A549 (cell line): ENCODE results near the gene AUTS2. TPM values are rescaled to one million over a fixed set of nuclear protein-coding genes. Genes with fewer than 3 reads are reported as not detected.

ENCODE experiments used
- ATAC-seq, 2 experiments: fragments of 200-7000 bp in 1 of 2; fragments of >200 bp in 1 of 2; cut with Nextera tagmentation in 1 of 2; cut with Tn5 transposase in 1 of 2; 3 replicates each; pipeline versions ENCODE4 v1.8.0 to v1.9.1; 2018 to 2020; ENCODE audit warnings: mild to moderate bottlenecking in 1 of 2, moderate library complexity in 1 of 2
- CTCF ChIA-PET: fragments of 300-600 bp; sonication (Branson Sonifier 250); formaldehyde crosslinking; extraction: SDS; loops from one replicate; lab custom pipeline; 2021; ENCODE audit warnings: antibody characterized with exemption, inconsistent platforms; lab: Yijun Ruan, JAX
- POLR2A ChIA-PET: fragments of 350-600 bp; formaldehyde crosslinking; extraction: SDS; loops from one replicate; lab custom pipeline; 2021; ENCODE audit warnings: antibody characterized with exemption, inconsistent platforms; lab: Yijun Ruan, JAX
- DNase-seq, 2 experiments: peaks; one replicate each; pipeline versions ENCODE4 v3.0.0 to v3.0.0-alpha.2; 2011 to 2016; ENCODE audit warnings: low read depth in 1 of 2, low spot score in 1 of 2
- FAIRE-seq: peaks from 2 replicates; lab custom pipeline; 2011; peaks lifted over from hg19 to GRCh38; lab: Jason Lieb, UNC
- H3K27ac ChIP-seq, 2 experiments: fragments of >200 bp; sonication (Bioruptor Twin); formaldehyde crosslinking; 3 replicates each; pipeline ENCODE4 v1.5.1; 2016 to 2017
- H3K4me1 ChIP-seq: fragments of >200 bp; sonication (Bioruptor Twin); formaldehyde crosslinking; 3 replicates; pipeline ENCODE4 v1.6.1; 2016
- H3K4me2 ChIP-seq: fragments of >200 bp; sonication (Bioruptor Twin); formaldehyde crosslinking; 3 replicates; pipeline ENCODE4 v1.6.1; 2016
- H3K4me3 ChIP-seq: fragments of >200 bp; sonication (Bioruptor Twin); formaldehyde crosslinking; 3 replicates; pipeline ENCODE4 v1.5.1; 2016
- H3K9me3 ChIP-seq: fragments of >200 bp; sonication (Bioruptor Twin); formaldehyde crosslinking; 3 replicates; pipeline ENCODE4 v1.6.1; 2016
- CEBPB ChIP-seq, 2 experiments: fragments of >200 bp in 1 of 2; sonication (Bioruptor Twin) in 1 of 2; formaldehyde crosslinking in 1 of 2; IDR thresholded peaks; 2 replicates each; pipeline ENCODE4 v1.6.1; 2012 to 2016
- CHD2 ChIP-seq: fragments of 150-350 bp; IDR thresholded peaks from 2 replicates; pipeline ENCODE4 v1.6.1; 2014; ENCODE audit warnings: low read length; ENCODE audit not compliant: partially characterized antibody
- EHF ChIP-seq: fragments of 250-450 bp; sonication (Bioruptor Pico); IDR thresholded peaks from 2 replicates; pipeline ENCODE4 v1.5.0; 2020; ENCODE audit warnings: mild to moderate bottlenecking
- EHMT2 ChIP-seq: fragments of 200-600 bp; sonication (generic); IDR thresholded peaks from 2 replicates; pipeline ENCODE4 v1.6.1; 2016; ENCODE audit warnings: antibody characterized with exemption, low read depth, mild to moderate bottlenecking, moderate library complexity
- EP300 ChIP-seq, 2 experiments: fragments of >200 bp; sonication (Bioruptor Twin); formaldehyde crosslinking; IDR thresholded peaks; 2 replicates in 1 of 2; 3 replicates in 1 of 2; pipeline ENCODE4 v1.6.1; 2016 to 2017
- FOSB ChIP-seq: fragments of 250-450 bp; sonication (Bioruptor Pico); IDR thresholded peaks from 2 replicates; pipeline ENCODE4 v1.5.0; 2020; ENCODE audit warnings: mild to moderate bottlenecking, moderate library complexity
- FOSL2 ChIP-seq, 2 experiments: fragments of 450-650 bp in 1 of 2; fragments of >200 bp in 1 of 2; sonication (Bioruptor Twin) in 1 of 2; formaldehyde crosslinking; IDR thresholded peaks; 2 replicates each; pipeline versions ENCODE4 v1.5.0 to v1.6.1; 2016 to 2020; ENCODE audit warnings: mild to moderate bottlenecking in 1 of 2, moderate library complexity in 1 of 2
- HEYL ChIP-seq: fragments of 250-450 bp; sonication (Bioruptor Pico); IDR thresholded peaks from 2 replicates; pipeline ENCODE4 v1.8.0; 2021; ENCODE audit warnings: mild to moderate bottlenecking, moderate library complexity
- HOXA7 ChIP-seq: fragments of 250-450 bp; sonication (Bioruptor Pico); IDR thresholded peaks from 2 replicates; pipeline ENCODE4 v1.5.0; 2020; ENCODE audit warnings: mild to moderate bottlenecking, moderate library complexity
- JUN ChIP-seq, 2 experiments: fragments of >200 bp; sonication (Bioruptor Twin); formaldehyde crosslinking; IDR thresholded peaks; 2 replicates in 1 of 2; 3 replicates in 1 of 2; pipeline ENCODE4 v1.6.1; 2016 to 2017
- JUNB ChIP-seq: fragments of >200 bp; sonication (Bioruptor Twin); formaldehyde crosslinking; IDR thresholded peaks from 2 replicates; pipeline ENCODE4 v1.6.1; 2016
- MAZ ChIP-seq: fragments of 150-350 bp; IDR thresholded peaks from 2 replicates; pipeline ENCODE4 v1.6.1; 2014; ENCODE audit warnings: antibody characterized with exemption, low read depth, low read length, borderline replicate concordance
- NFE2L2 ChIP-seq: fragments of 150-350 bp; conservative IDR thresholded peaks from 2 replicates; pipeline ENCODE4 v1.6.1; 2014; ENCODE audit warnings: low read length
- POLR2A ChIP-seq: IDR thresholded peaks from 2 replicates; pipeline ENCODE4 v1.6.1; 2012; ENCODE audit warnings: mild to moderate bottlenecking, low read length
- POLR2AphosphoS2 ChIP-seq: conservative IDR thresholded peaks from 2 replicates; pipeline ENCODE4 v1.6.1; 2012; ENCODE audit warnings: low read length, improper control_type of control experiment, inconsistent platforms
- RARB ChIP-seq: fragments of 250-450 bp; sonication (Bioruptor Pico); IDR thresholded peaks from 2 replicates; pipeline ENCODE4 v1.8.0; 2021; ENCODE audit warnings: mild to moderate bottlenecking, moderate library complexity
- RCOR1 ChIP-seq: fragments of 150-350 bp; IDR thresholded peaks from 2 replicates; pipeline ENCODE4 v1.6.1; 2014; ENCODE audit warnings: antibody characterized with exemption, low read length, low read depth
- RFX5 ChIP-seq: fragments of 450-650 bp; IDR thresholded peaks from 2 replicates; pipeline ENCODE4 v1.7.1; 2014; ENCODE audit warnings: antibody characterized with exemption, mild to moderate bottlenecking, moderate library complexity
- RNF2 ChIP-seq: fragments of 200-600 bp; sonication (generic); IDR thresholded peaks from 2 replicates; pipeline ENCODE4 v1.6.1; 2016; ENCODE audit warnings: low read depth, mild to moderate bottlenecking, antibody characterized with exemption, moderate library complexity, borderline replicate concordance
- SREBF2 ChIP-seq: fragments of 450-650 bp; IDR thresholded peaks from 2 replicates; pipeline ENCODE4 v1.6.1; 2014; ENCODE audit warnings: mild to moderate bottlenecking, moderate library complexity
- WGBS: methylation state at CpG from one replicate; pipeline ENCODE4 v1.1.6; 2017; ENCODE audit errors: missing lambda C conversion rate; 5-methylcytosine and 5-hydroxymethylcytosine counted together
- polyA plus RNA-seq, 4 experiments: library from polyadenylated mRNA; depleted of rRNA in 3 of 4; stranded (reverse); fragments of >200 nt; fragmentation: RNase III in 1 of 4; extraction: RNeasy Plus Mini Kit Qiagen cat#74134 plus additional on column Dnase treatment in 1 of 4; gene quantifications; 2 replicates in 3 of 4; 3 replicates in 1 of 4; pipeline ENCODE4 v1.2.3, GENCODE V29; 2011 to 2017
- TF ChIP-seq, protein P1 (sequence below): fragments of 250-450 bp; sonication (Bioruptor Pico); IDR thresholded peaks from 2 replicates; pipeline ENCODE4 v1.5.0; 2020; ENCODE audit warnings: low read depth, mild to moderate bottlenecking, moderate library complexity
- TF ChIP-seq, protein P2 (sequence below): fragments of >200 bp; sonication (Bioruptor Twin); formaldehyde crosslinking; IDR thresholded peaks from 3 replicates; pipeline ENCODE4 v1.5.1; 2016
- TF ChIP-seq, protein P3 (sequence below): IDR thresholded peaks from 2 replicates; pipeline ENCODE4 v1.6.1; 2012
- TF ChIP-seq, protein P4 (sequence below): fragments of >200 bp; sonication (Bioruptor Twin); formaldehyde crosslinking; IDR thresholded peaks from 3 replicates; pipeline ENCODE4 v1.6.1; 2016
- TF ChIP-seq, protein P5 (sequence below): fragments of 150-350 bp; IDR thresholded peaks from 2 replicates; pipeline ENCODE4 v1.6.1; 2014; ENCODE audit warnings: low read depth, mild to moderate bottlenecking, low read length
- TF ChIP-seq, protein P6 (sequence below): fragments of 250-450 bp; sonication (Bioruptor Pico); IDR thresholded peaks from 2 replicates; pipeline ENCODE4 v1.5.0; 2021; ENCODE audit warnings: mild to moderate bottlenecking, moderate library complexity, borderline replicate concordance

AUTS2 gene
- polyA plus RNA-seq, 2 of the 4 experiments (the other 2 are of a cell fraction): 1.6 to 3.6 TPM

DNA sequence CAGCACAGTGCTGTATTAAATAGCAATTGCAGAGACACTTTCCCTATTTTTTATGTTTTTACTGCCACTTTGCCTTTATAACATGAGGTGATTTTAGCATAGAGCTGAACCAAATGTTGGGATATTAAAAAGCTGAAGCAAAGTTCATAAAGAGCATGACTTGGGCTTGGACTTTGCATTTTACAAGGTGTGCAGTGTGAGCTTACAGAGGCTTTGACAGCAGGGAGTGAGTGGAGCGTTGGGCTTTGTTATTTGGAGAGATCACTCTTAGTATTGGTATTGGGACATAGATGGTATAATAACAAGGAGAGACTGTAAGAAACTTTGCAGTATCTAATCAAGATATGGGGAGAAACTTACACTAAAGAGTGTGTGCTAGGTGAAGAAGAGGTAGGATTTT, 449.1 kb downstream of the AUTS2 start:
- Histone ChIP-seq H3K9me3 (no peaks in the 10 kb centered on the region), H3K4me2 (no peak overlapping the region), H3K4me1 (no peaks in the 10 kb centered on the region), H3K27ac (no peak overlapping the region), H3K4me3 (no peak overlapping the region)
- FAIRE-seq: no peak
- 5% methylated on average over 1 of the region's 1 CpG for WGBS
- ChIA-PET CTCF (no interaction called here), POLR2A (no interaction called here)
- TF ChIP-seq EHMT2: no peak
- TF ChIP-seq, protein P1, sequence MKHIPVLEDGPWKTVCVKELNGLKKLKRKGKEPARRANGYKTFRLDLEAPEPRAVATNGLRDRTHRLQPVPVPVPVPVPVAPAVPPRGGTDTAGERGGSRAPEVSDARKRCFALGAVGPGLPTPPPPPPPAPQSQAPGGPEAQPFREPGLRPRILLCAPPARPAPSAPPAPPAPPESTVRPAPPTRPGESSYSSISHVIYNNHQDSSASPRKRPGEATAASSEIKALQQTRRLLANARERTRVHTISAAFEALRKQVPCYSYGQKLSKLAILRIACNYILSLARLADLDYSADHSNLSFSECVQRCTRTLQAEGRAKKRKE (CRISPR knock-in tag): no peak
- no peak for TF ChIP-seq JUNB
- TF ChIP-seq, protein P2, sequence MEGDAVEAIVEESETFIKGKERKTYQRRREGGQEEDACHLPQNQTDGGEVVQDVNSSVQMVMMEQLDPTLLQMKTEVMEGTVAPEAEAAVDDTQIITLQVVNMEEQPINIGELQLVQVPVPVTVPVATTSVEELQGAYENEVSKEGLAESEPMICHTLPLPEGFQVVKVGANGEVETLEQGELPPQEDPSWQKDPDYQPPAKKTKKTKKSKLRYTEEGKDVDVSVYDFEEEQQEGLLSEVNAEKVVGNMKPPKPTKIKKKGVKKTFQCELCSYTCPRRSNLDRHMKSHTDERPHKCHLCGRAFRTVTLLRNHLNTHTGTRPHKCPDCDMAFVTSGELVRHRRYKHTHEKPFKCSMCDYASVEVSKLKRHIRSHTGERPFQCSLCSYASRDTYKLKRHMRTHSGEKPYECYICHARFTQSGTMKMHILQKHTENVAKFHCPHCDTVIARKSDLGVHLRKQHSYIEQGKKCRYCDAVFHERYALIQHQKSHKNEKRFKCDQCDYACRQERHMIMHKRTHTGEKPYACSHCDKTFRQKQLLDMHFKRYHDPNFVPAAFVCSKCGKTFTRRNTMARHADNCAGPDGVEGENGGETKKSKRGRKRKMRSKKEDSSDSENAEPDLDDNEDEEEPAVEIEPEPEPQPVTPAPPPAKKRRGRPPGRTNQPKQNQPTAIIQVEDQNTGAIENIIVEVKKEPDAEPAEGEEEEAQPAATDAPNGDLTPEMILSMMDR: no peak
- TF ChIP-seq, protein P3, sequence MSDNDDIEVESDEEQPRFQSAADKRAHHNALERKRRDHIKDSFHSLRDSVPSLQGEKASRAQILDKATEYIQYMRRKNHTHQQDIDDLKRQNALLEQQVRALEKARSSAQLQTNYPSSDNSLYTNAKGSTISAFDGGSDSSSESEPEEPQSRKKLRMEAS: no peak
- TF ChIP-seq, protein P4, sequence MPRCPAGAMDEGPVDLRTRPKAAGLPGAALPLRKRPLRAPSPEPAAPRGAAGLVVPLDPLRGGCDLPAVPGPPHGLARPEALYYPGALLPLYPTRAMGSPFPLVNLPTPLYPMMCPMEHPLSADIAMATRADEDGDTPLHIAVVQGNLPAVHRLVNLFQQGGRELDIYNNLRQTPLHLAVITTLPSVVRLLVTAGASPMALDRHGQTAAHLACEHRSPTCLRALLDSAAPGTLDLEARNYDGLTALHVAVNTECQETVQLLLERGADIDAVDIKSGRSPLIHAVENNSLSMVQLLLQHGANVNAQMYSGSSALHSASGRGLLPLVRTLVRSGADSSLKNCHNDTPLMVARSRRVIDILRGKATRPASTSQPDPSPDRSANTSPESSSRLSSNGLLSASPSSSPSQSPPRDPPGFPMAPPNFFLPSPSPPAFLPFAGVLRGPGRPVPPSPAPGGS: no peak
- TF ChIP-seq CHD2: no peak
- no peak for TF ChIP-seq JUN (IDR thresholded peaks at IDR 0.05)
- TF ChIP-seq NFE2L2: no peak
- no peak for TF ChIP-seq CEBPB (IDR thresholded peaks at IDR 0.05)
- TF ChIP-seq HEYL: no peak
- TF ChIP-seq RCOR1: no peak
- no peak for TF ChIP-seq RNF2
- no peak for TF ChIP-seq HOXA7 (CRISPR knock-in tag)
- TF ChIP-seq POLR2AphosphoS2: no peak
- TF ChIP-seq RARB (CRISPR knock-in tag): no peak
- TF ChIP-seq FOSL2 (IDR thresholded peaks at IDR 0.05): no peak
- no peak for TF ChIP-seq FOSL2 (CRISPR knock-in tag; IDR thresholded peaks at IDR 0.05)
- TF ChIP-seq SREBF2: no peak
- no peak for TF ChIP-seq POLR2A
- no peak for ATAC-seq
- no peak for DNase-seq

DNA sequence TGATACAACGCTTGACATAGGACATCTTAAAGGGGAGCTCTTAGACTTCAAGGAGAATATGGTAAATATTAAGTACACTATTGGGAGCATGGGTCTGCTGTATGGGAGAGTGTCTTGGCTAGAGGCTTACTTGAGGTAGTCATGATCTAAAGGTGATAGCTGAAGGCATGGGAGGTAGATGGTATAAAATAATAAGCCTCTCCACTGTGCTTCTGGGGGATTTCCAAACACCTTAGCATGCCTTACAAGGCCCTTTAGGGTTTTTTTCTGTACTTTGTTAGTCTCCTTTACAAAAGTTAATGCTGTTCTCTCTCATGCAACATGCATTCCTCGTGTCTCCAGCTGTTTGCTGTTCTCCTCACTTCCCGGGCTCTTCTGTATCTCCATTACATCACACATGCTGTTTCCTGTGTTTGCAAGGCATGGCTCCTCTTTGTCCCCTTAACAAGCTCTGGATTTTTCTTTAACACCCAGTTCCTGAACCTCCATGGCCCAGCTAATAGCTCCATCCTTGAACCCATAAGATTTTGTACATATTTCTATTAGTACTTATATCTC, 449.7 kb downstream of the AUTS2 start:
- POLR2A ChIA-PET: no interaction called here
- no peak for TF ChIP-seq EP300 (IDR thresholded peaks at IDR 0.05)
- no peak for TF ChIP-seq HOXA7 (CRISPR knock-in tag)
- TF ChIP-seq FOSB (CRISPR knock-in tag): no peak
- TF ChIP-seq, protein P5, sequence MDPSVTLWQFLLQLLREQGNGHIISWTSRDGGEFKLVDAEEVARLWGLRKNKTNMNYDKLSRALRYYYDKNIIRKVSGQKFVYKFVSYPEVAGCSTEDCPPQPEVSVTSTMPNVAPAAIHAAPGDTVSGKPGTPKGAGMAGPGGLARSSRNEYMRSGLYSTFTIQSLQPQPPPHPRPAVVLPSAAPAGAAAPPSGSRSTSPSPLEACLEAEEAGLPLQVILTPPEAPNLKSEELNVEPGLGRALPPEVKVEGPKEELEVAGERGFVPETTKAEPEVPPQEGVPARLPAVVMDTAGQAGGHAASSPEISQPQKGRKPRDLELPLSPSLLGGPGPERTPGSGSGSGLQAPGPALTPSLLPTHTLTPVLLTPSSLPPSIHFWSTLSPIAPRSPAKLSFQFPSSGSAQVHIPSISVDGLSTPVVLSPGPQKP: no peak
- no peak for TF ChIP-seq SREBF2
- TF ChIP-seq RARB (CRISPR knock-in tag): no peak
- no peak for TF ChIP-seq RFX5
- TF ChIP-seq, protein P6, sequence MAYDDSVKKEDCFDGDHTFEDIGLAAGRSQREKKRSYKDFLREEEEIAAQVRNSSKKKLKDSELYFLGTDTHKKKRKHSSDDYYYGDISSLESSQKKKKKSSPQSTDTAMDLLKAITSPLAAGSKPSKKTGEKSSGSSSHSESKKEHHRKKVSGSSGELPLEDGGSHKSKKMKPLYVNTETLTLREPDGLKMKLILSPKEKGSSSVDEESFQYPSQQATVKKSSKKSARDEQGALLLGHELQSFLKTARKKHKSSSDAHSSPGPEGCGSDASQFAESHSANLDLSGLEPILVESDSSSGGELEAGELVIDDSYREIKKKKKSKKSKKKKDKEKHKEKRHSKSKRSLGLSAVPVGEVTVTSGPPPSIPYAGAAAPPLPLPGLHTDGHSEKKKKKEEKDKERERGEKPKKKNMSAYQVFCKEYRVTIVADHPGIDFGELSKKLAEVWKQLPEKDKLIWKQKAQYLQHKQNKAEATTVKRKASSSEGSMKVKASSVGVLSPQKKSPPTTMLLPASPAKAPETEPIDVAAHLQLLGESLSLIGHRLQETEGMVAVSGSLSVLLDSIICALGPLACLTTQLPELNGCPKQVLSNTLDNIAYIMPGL (CRISPR knock-in tag): no peak
- TF ChIP-seq MAZ: no peak
- no peak for TF ChIP-seq EHF (CRISPR knock-in tag)
- Histone ChIP-seq H3K4me3 (no peak overlapping the region), H3K4me1 (no peaks in the 10 kb centered on the region), H3K27ac (no peak overlapping the region), H3K9me3 (no peaks in the 10 kb centered on the region), H3K4me2 (no peak overlapping the region)
- ATAC-seq (no peak), DNase-seq (no peak), FAIRE-seq (no peak)
- whole genome bisulfite sequencing: 29% methylated on average over 3 of the region's 3 CpGs
- CTCF ChIA-PET: no interaction called here
